ENCODE measurements around the gene RMI2. TPM values are rescaled to one million over a fixed set of nuclear protein-coding genes. Genes with fewer than 3 reads are reported as not detected.

Gene RMI2
- polyA plus RNA-seq, 1 donor from 2014 or later = 13.8 TPM

DNA sequence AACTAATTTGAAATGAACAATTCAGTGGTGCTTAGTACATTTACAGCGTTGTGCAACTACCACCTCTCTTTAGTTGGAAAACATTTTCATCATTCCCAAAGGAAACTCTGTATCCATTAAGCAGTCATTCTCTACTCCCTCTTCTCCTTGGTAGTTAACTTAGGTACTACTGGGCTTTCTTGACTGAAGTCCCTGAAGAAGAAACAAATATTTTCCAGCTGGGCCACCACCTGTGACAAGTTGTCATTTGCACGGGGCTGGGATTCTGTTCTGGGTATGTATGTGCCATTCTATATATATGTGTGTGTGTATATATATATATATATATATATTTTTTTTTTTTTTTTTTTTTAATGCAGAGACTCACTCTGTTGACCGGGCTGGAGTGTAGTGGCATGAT lies 15.4 kb upstream of the RMI2 start:
- peaks cover 39 to 49% (median 49%) of the 10 kb centered on the region in 3 donors for H3K4me1 Mint-ChIP-seq
- peaks cover 3% of the 10 kb centered on the region for H3K27me3 Mint-ChIP-seq
- H3K4me3 Mint-ChIP-seq = peak overlapping the region in 2 of 4 donors; percentile 19 to 83
- peaks cover 4% of the 10 kb centered on the region for H3K36me3 Mint-ChIP-seq
- H3K27ac Mint-ChIP-seq = peak overlapping the region in 1 of 3 donors; percentile 49
- H3K9me3 Mint-ChIP-seq = peaks cover 0 to 1% (median 0%) of the 10 kb centered on the region in 3 donors

DNA sequence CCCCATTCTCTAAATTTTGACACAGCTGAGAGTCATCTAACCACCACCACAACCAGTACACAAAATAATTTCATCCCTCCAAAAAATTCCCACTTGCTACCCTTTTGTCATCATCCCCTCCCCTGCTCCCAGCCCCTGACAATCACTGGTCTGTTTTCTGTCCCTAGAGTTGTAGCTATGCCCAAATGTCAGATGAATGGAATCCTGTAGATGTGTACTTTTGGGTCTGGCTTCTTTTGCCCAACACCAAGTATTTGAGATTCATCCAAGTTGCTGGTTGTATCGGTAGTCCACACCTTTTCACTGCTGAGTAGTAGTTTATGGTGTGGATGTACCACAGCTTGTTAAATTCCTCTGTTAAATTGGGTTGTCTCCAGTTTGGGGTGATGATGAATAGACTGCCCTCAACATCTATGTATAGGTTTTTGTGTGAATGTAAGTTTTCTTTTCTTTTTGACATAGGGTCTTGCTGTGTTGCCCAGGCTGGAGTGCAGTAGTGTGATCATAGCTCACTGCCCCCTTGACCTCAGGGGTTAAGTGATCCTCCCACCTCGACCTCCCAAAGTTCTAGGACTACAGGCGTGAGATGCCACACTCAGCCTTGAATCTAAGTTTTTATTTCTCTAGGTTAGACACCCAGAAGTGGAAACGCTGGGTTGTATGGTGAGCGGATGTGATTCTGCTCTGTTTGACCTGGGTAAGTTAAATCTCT lies 14.6 kb upstream of the RMI2 start:
- H3K4me3 Mint-ChIP-seq = peak overlapping the region in 3 of 4 donors; percentile 11 to 78 (median 61)
- peaks cover 0 to 1% (median 0%) of the 10 kb centered on the region in 3 donors for H3K9me3 Mint-ChIP-seq
- peaks cover 4% of the 10 kb centered on the region for H3K36me3 Mint-ChIP-seq
- peaks cover 1% of the 10 kb centered on the region for H3K27me3 Mint-ChIP-seq
- H3K27ac Mint-ChIP-seq = peak overlapping the region; percentile 15 to 50 (median 24)
- H3K4me1 Mint-ChIP-seq = peaks cover 31 to 41% (median 41%) of the 10 kb centered on the region in 3 donors

DNA sequence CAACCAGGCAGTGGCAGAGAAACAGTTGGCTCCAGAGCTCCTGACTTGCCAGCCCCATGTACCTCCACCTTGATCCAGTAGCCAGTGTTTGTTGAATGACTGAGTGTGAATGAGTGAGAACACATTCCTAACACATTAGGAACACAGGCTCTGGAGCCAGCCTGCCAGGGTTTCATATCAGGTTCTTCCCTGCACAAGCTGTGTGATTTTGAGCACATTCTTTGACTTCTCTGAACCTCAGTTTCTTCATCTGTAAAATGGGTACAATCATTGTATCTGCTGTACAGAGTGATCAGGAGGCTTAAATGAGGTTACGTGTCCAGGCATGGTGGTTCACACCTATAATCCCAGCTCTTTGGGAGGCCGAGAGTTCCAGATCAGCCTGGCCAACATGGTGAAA lies 13.3 kb upstream of the RMI2 start:
- no peak overlapping the region for H3K4me3 Mint-ChIP-seq
- H3K4me1 Mint-ChIP-seq = peaks cover 23 to 36% (median 31%) of the 10 kb centered on the region in 3 donors
- H3K9me3 Mint-ChIP-seq = peaks cover 0 to 1% (median 0%) of the 10 kb centered on the region in 3 donors
- no peak overlapping the region for H3K27ac Mint-ChIP-seq
- H3K27me3 Mint-ChIP-seq = peaks cover 1% of the 10 kb centered on the region
- H3K36me3 Mint-ChIP-seq = peaks cover 1% of the 10 kb centered on the region

DNA sequence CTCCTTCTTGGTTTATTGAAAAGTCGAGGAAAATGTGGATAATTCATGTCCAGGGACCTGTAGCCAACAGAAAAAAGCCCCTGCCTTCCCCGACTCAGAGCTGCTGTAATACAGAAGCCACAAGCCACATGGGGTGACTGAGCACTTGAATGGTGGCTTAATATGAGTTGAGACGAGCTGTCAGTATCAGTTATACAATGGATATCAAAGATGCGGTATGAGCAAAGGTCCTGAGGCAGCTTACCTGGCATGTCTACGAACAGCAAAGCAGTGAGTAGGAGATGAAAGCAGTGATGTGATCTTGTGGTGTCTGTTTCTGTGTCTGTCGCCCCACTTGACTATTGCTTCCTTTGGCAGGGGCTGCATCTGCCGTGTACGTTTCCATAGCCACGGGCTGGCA lies 12.2 kb upstream of the RMI2 start:
- Mint-ChIP-seq H3K4me3 (no peak overlapping the region), H3K36me3 (no peaks in the 10 kb centered on the region), H3K27ac (peak overlapping the region in 1 of 3 donors; percentile 5), H3K4me1 (peaks cover 13 to 25% (median 21%) of the 10 kb centered on the region in 3 donors), H3K27me3 (peaks cover 1% of the 10 kb centered on the region), H3K9me3 (no peaks in the 10 kb centered on the region)

DNA sequence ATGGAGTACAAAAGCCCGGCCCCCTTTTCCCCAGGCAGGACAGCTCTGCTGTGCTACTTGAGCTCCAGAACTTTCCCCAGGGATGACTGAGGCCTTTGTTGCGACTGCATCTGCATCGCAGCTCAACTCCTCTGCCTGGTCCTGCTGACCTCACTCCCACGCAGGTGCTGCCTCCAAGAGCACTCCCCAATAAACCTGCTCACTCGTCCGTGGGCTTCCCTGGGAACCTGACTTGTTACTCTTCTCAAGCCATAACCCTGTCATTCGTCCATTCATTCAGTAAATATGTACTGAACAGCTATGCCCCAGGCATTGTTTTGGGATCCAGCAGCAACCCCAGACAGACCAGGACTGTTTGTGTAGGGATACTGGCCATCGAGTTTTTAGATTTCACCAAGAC lies 11.6 kb upstream of the RMI2 start:
- no peaks in the 10 kb centered on the region for H3K9me3 Mint-ChIP-seq
- H3K36me3 Mint-ChIP-seq = no peaks in the 10 kb centered on the region
- no peak overlapping the region for H3K4me3 Mint-ChIP-seq
- peaks cover 1% of the 10 kb centered on the region for H3K27me3 Mint-ChIP-seq
- no peak overlapping the region for H3K27ac Mint-ChIP-seq
- peaks cover 6 to 21% (median 14%) of the 10 kb centered on the region in 3 donors for H3K4me1 Mint-ChIP-seq

DNA sequence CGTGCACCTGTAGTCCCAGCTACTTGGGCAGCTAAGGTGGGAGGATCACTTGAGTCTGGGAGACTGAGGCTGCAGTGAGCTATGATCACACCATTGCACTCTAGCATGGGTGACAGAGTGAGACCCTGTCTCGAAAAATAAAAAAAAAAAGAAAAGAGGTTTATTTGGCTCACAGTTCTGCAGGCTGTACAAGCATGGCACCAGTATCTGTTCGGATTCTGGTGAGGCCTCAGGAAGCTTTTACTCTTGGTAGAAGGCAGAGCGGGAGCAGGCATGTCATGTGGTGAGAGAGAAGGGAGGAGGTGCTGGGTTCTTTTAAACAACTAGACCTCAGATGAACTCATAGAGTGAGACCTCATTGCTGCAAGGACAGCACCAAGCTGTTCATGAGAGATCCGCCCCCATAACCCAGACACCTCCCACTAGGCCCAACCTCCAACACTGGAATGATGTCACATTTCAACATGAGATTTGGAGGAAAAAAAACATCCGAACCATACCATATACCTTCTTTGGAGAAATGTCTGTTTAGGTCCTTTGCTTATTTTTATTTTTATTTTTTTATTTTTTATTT lies 10.3 kb upstream of the RMI2 start:
- H3K27me3 Mint-ChIP-seq = peaks cover 1% of the 10 kb centered on the region
- H3K36me3 Mint-ChIP-seq = no peaks in the 10 kb centered on the region
- H3K4me3 Mint-ChIP-seq = no peak overlapping the region
- H3K4me1 Mint-ChIP-seq = peaks cover 0 to 13% (median 5%) of the 10 kb centered on the region in 3 donors
- peak overlapping the region in 1 of 3 donors; percentile 31 for H3K27ac Mint-ChIP-seq
- H3K9me3 Mint-ChIP-seq = no peaks in the 10 kb centered on the region

DNA sequence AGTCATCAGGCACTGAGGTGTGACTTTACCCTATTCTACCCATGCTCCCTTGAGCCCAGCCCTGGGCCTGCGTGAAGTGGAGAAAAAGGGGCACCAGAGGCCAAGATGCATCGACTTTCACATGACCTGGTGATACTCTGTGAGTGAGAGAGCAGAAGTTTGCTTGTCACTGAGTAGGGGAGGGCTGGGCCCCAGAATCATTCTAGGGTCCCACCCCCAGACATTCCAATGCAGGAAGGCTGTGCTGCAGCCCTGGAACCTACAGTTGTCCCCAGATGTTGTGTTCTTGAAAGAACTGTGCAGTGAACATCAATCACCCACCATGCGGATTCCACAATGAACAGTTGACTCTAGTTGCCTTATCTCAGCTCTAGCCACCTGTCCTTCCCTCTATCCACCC lies 6.2 kb upstream of the RMI2 start:
- H3K4me1 Mint-ChIP-seq = no peaks in the 10 kb centered on the region
- H3K36me3 Mint-ChIP-seq = no peaks in the 10 kb centered on the region
- no peak overlapping the region for H3K4me3 Mint-ChIP-seq
- H3K27me3 Mint-ChIP-seq = no peaks in the 10 kb centered on the region
- no peak overlapping the region for H3K27ac Mint-ChIP-seq
- H3K9me3 Mint-ChIP-seq = no peaks in the 10 kb centered on the region

DNA sequence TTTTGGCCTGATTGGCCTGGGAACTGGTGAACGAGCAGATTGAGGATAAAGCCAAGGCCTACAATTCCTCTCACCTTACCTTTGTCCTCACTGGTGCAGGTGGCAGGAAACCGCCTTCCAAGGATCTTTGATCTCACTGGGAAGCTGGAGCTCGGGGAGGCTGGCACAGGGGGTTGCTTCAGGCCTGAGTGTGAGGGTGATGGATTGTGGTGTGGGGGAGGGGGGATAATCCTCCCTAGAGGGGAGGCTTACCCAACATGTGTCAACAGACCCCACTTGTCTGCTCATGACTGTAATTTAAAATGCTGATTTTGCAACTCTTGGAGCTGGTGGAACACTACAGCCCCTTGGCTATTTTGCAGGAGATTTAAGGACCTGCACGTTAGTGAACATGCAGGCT lies 4.5 kb upstream of the RMI2 start:
- no peaks in the 10 kb centered on the region for H3K9me3 Mint-ChIP-seq
- H3K4me3 Mint-ChIP-seq = peak overlapping the region in 1 of 4 donors; percentile 54
- no peak overlapping the region for H3K27ac Mint-ChIP-seq
- peaks cover 4 to 6% (median 5%) of the 10 kb centered on the region in 3 donors for H3K4me1 Mint-ChIP-seq
- H3K36me3 Mint-ChIP-seq = no peaks in the 10 kb centered on the region
- H3K27me3 Mint-ChIP-seq = no peaks in the 10 kb centered on the region

DNA sequence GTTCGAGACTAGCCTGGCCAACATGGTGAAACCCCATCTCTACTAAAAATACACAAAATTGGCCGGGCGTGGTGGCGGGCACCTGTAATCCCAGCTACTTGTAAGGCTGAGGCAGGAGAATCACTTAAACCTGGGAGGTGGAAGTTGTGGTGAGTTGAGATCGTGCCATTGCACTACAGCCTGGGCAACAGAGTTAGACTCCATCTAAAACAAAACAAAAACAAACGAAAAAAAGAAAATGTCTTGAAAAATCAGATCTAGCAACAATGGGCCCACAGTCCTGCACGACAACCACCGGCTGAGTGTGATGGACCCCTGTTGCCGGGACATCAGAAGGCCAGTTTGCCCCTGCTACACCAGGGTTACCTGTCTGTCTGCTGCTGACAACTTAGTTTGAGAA lies 3.9 kb upstream of the RMI2 start:
- H3K27me3 Mint-ChIP-seq = no peaks in the 10 kb centered on the region
- no peaks in the 10 kb centered on the region for H3K9me3 Mint-ChIP-seq
- peaks cover 4 to 9% (median 6%) of the 10 kb centered on the region in 3 donors for H3K4me1 Mint-ChIP-seq
- no peaks in the 10 kb centered on the region for H3K36me3 Mint-ChIP-seq
- no peak overlapping the region for H3K4me3 Mint-ChIP-seq
- H3K27ac Mint-ChIP-seq = peak overlapping the region in 1 of 3 donors; percentile 59

DNA sequence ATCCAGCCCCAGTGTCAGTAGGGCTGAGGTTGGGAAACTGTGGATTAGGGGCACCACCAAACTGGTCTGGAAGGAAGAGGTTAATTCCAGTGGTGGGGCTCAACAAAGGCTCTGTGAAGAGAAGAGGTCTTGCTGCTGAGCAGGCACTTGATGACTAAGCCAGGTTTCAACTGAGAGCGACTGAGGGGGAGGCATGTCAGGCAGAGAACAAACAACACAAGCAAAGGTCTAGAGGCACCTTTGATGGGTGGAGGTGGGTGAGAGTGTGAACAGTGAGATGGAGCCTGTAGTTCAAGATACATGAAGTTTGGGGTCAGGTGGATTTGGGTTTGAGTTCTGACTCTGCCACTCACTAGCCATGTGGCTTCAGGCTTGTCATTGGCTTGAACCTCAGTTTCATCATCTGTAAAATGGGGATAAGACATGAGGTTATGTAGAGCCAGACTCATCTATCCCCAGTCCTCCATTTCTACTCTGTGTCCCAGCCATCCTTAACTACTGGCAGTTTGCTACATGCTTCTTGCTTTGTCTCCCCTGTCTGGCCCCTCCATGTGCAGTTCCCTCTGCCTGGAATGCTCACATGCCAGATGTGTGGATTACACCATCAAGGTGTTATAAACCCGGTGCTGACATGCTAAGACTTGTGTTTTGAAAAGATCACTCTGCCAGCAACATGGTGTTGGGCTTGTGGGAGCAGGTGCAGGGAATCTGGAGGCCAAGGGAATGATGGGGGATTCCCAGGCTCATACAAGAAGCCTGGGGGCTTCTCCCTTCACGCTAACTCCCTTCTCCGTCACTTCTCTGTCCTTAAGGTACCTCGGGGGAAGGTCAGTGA lies 3.0 kb upstream of the RMI2 start:
- H3K4me3 Mint-ChIP-seq = peak overlapping the region in 1 of 4 donors; percentile 48
- peak overlapping the region in 1 of 3 donors; percentile 60 for H3K27ac Mint-ChIP-seq
- peaks cover 4 to 9% (median 6%) of the 10 kb centered on the region in 3 donors for H3K4me1 Mint-ChIP-seq
- H3K27me3 Mint-ChIP-seq = no peaks in the 10 kb centered on the region
- no peaks in the 10 kb centered on the region for H3K36me3 Mint-ChIP-seq
- no peaks in the 10 kb centered on the region for H3K9me3 Mint-ChIP-seq

DNA sequence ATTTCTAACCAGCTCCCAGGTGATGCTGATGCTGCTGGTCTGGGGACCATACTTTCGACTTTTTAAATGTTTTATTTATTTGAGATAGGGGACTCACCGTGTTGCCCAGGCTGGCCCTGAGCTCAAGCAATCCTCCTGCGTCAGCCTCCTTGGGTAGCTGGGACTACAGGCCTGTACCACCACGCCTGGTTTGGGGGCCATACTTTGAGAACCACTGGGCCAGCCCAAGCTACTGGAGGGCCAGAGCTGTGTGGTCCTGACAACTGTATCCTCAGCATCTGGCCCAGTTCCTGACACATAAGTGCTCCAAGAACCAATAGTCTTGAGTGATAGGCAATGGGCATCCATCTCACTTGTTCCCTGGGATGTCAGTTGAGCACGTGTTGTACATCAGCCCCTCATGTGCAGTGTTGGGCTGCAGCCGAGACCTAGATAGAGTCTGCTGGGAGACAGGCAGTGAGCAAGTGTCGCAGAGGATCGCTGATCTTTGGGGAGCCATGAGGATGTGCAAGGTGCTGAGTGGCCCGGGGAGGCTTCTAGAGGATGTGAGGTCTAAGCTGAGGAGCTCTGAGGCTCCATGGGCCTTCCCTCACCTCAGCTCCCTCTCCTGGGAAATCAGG lies 1.6 kb downstream of the RMI2 start:
- Mint-ChIP-seq H3K27ac (peak overlapping the region in 1 of 3 donors; percentile 91), H3K27me3 (no peaks in the 10 kb centered on the region), H3K4me1 (peaks cover 9 to 15% (median 12%) of the 10 kb centered on the region in 3 donors), H3K4me3 (peak overlapping the region; percentile 77 to 86 (median 80)), H3K36me3 (peaks cover under 1% of the 10 kb centered on the region), H3K9me3 (no peaks in the 10 kb centered on the region)

DNA sequence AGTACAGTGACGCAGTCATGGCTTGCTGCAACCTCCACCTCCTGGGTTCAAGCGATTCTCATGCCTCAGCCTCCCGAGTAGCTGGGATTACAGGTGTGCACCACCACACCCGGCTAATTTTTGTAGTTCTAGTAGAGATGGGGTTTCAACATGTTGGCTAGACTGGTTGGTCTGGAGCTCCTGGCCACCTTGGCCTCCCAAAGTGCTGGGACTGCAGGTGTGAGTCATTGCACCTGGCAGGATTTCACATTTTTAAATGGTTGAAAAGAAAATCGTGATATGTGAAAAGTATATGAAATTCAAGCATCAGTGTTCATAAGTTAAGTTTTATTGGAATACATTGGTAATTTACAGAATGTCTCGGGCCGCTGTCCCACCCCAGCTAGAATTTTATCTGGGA lies 2.6 kb downstream of the RMI2 start:
- no peak overlapping the region for H3K27ac Mint-ChIP-seq
- no peaks in the 10 kb centered on the region for H3K27me3 Mint-ChIP-seq
- peaks cover 2% of the 10 kb centered on the region for H3K36me3 Mint-ChIP-seq
- H3K4me1 Mint-ChIP-seq = peaks cover 9 to 15% (median 12%) of the 10 kb centered on the region in 3 donors
- peak overlapping the region in 1 of 4 donors; percentile 86 for H3K4me3 Mint-ChIP-seq
- H3K9me3 Mint-ChIP-seq = no peaks in the 10 kb centered on the region

DNA sequence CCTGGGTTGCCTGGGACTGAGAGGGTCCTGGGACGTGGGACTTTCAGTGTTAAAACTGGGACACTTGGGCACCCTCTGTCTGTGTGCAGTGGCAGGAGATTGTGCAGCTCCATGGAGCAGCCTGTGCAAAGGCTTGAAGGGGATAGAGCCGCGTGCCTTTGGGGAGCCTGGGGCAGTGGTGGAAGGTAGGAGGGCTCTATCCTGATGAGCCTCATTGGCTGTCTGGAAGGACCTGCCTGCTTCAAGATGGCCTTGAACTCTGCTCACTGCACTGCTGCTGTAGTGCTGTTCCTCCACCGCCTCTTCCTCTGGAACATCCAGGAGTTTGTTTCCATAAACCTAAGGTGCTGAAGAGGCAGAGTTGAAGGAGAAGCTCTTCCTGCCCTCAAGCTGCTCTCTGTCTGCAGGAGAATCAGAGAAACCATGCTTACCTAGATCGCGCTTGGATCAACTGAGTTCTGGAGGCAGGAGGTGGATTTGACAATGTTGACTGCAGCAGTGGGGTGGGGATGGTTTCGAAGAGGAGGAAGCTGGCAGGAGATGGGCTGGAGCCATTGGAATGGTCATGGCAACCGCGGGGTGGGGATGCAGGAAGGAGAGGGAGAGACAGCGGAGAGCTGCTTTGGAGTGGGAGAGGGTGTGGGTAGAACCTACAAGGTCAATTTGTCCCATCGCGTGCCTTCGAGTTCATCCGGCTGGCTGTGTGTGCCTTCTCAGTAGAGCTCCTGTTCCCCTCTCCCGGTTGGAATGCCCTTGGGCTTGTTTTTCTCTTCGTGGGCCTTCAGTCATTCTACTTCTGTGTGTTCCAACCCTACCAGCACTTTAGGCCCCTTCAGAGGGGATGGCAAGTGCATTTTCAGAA lies 3.7 kb downstream of the RMI2 start:
- Mint-ChIP-seq H3K9me3 (no peaks in the 10 kb centered on the region), H3K36me3 (peaks cover 2% of the 10 kb centered on the region), H3K4me3 (peak overlapping the region in 2 of 4 donors; percentile 60 to 86), H3K27me3 (no peaks in the 10 kb centered on the region), H3K27ac (peak overlapping the region in 1 of 3 donors; percentile 16), H3K4me1 (peaks cover 15 to 21% (median 20%) of the 10 kb centered on the region in 3 donors)
